Gastroesophageal sphincter (tissue), 4 donors: ENCODE measurements around the gene C1RL. TPM values are rescaled to one million over a fixed set of nuclear protein-coding genes. Genes with fewer than 3 reads are reported as not detected.

Experiments used
- ATAC-seq: fragments of 150-250 bp; one replicate; pipeline ENCODE4 v1.9.1; 2016; ENCODE audit warnings: mild to moderate bottlenecking, moderate library complexity
- H3K27ac ChIP-seq, 4 donors: fragments of 200-600 bp; sonication (generic) in 3 of 4; 1 replicate in 3 of 4; 2 replicates in 1 of 4; pipeline ENCODE4 v1.5.1; 2016 to 2019
- H3K27me3 ChIP-seq: fragments of 200-600 bp; sonication (generic); one replicate; pipeline ENCODE4 v1.5.1; 2019
- H3K36me3 ChIP-seq, 2 donors: fragments of 200-600 bp; sonication (generic); one replicate each; pipeline ENCODE4 v1.5.1; 2019; ENCODE audit warnings: control low read depth in 1 of 2
- H3K4me1 ChIP-seq, 3 donors: fragments of 200-600 bp; sonication (generic); 1 replicate in 2 of 3; 2 replicates in 1 of 3; pipeline ENCODE4 v1.5.1; 2016 to 2019; ENCODE audit warnings: control low read depth in 2 of 3
- H3K4me3 ChIP-seq, 2 donors: fragments of 200-600 bp; sonication (generic); one replicate each; pipeline ENCODE4 v1.5.1; 2019; ENCODE audit warnings: mild to moderate bottlenecking in 1 of 2, moderate library complexity in 1 of 2
- H3K9me3 ChIP-seq, 3 donors: fragments of 200-600 bp; sonication (generic); one replicate each; pipeline ENCODE4 v1.5.1; 2017 to 2019; ENCODE audit warnings: control low read depth in 2 of 3
- CTCF ChIP-seq, 4 experiments: fragments of 200-600 bp in 2 of 4; fragments of 450-650 bp in 2 of 4; sonication (generic) in 1 of 4; IDR thresholded peaks; one replicate each; pipeline ENCODE4 v1.5.1; 2017 to 2019; ENCODE audit warnings: antibody characterized with exemption in 4 of 4, mild to moderate bottlenecking in 2 of 4, moderate library complexity in 2 of 4
- EP300 ChIP-seq: sonication (generic); formaldehyde crosslinking; IDR thresholded peaks from one replicate; pipeline ENCODE4 v1.6.1; 2017; ENCODE audit warnings: antibody characterized with exemption, mild to moderate bottlenecking
- POLR2A ChIP-seq, 2 donors: fragments of 450-650 bp; IDR thresholded peaks; one replicate each; pipeline ENCODE4 v1.6.1; 2017; ENCODE audit warnings: antibody characterized with exemption in 2 of 2, mild to moderate bottlenecking in 2 of 2, moderate library complexity in 1 of 2
- POLR2AphosphoS5 ChIP-seq: sonication (generic); formaldehyde crosslinking; IDR thresholded peaks from one replicate; pipeline ENCODE4 v1.6.1; 2017; ENCODE audit warnings: antibody characterized with exemption
- WGBS, 2 donors: methylation state at CpG; one replicate each; pipeline ENCODE4 v1.1.5; 2018; ENCODE audit warnings: low coverage in 1 of 2; 5-methylcytosine and 5-hydroxymethylcytosine counted together
- total RNA-seq, 4 donors: library from RNA; depleted of rRNA; stranded (reverse); fragments of >200 nt; gene quantifications; one replicate each; pipeline ENCODE4 v1.1.0, GENCODE V29; 2016

C1RL gene
- total RNA-seq, 4 donors from 2014 or later = 85.9 to 181 (median 103) TPM

DNA sequence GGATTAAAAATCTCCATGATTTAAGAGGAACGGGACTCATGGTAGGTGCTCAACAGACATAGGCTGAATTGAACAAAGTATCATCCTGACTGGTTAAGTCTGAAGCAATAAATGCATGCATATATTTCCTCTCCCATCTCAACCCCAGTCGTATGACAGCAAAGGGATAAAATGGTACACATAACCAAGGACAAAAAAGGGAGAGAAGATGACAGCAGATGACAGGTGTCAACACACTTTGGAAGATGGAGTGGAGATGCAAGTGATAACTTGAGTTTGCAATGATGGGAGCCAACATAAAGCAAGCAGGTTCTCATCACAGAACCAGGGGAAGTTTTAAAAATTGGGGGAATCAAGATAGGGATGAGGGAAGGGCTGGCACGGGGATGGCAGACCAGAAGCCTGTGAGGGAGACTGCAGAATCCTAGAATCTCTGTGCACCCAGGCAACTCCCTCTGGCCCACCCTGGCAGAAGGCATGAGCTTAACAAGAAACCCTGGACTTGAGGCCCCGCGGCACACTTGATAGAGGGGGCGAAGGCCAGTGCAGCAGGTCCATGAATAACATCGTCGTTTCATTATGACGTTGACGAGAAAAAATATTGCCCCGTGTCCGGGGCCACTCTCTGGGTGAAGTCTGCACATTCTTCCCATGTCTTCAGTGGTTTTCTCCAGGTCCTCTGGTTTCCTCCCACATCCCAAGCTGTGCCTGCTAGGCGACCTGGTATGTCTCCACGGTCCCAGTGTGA is 5.0 kb downstream of the C1RL start:
- WGBS, 2 donors = 96% methylated on average over 9 to 14 of the region's 14 CpGs
- H3K4me3 ChIP-seq = no peak overlapping the region
- H3K27ac ChIP-seq = no peak overlapping the region
- no peaks in the 10 kb centered on the region for H3K27me3 ChIP-seq
- no peaks in the 10 kb centered on the region for H3K9me3 ChIP-seq
- H3K4me1 ChIP-seq = peaks cover 0 to 44% (median 0%) of the 10 kb centered on the region in 3 donors
- no peak for TF ChIP-seq POLR2AphosphoS5
- no peak for TF ChIP-seq POLR2A (IDR thresholded peaks at IDR 0.05)
- no peak for TF ChIP-seq CTCF (IDR thresholded peaks at IDR 0.05)
- no peak for TF ChIP-seq EP300
- peaks cover 0 to 57% of the 10 kb centered on the region in 2 donors for H3K36me3 ChIP-seq
- ATAC-seq = no peak

DNA sequence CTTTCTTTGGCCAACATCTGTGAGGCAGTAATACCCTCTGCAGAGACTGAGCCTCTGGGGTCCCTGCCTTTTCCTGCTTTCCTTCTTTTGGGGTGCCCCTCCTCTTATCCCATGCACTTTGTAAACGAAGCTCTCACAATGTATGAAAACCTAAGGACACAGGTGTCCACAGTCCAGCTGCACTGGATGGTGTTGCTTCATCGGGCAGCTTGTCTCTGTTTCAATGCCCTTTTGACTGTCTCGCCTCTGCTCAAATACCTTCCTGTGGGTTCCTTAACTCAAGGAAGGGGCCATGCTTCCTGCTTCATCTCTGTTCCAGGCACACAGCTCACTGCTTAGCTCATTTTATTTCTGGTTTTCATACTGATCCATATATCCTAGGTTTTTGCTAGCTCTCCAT is 6.4 kb downstream of the C1RL start:
- no peaks in the 10 kb centered on the region for H3K9me3 ChIP-seq
- H3K27ac ChIP-seq = no peak overlapping the region
- no peaks in the 10 kb centered on the region for H3K27me3 ChIP-seq
- TF ChIP-seq POLR2A (IDR thresholded peaks at IDR 0.05) (no peak), CTCF (IDR thresholded peaks at IDR 0.05) (no peak), EP300 (no peak), POLR2AphosphoS5 (no peak)
- 90% methylated on average over 2 to 3 of the region's 3 CpGs for WGBS, 2 donors
- ATAC-seq = no peak
- peaks cover 0 to 39% (median 0%) of the 10 kb centered on the region in 3 donors for H3K4me1 ChIP-seq
- H3K36me3 ChIP-seq = peaks cover 0 to 70% of the 10 kb centered on the region in 2 donors
- H3K4me3 ChIP-seq = no peak overlapping the region

- TF ChIP-seq EP300 = no peak
- TF ChIP-seq POLR2AphosphoS5 = no peak
- no peak for TF ChIP-seq POLR2A (IDR thresholded peaks at IDR 0.05)
- TF ChIP-seq CTCF (IDR thresholded peaks at IDR 0.05) = no peak
- Histone ChIP-seq H3K4me3 (no peak overlapping the region), H3K27me3 (no peaks in the 10 kb centered on the region), H3K36me3 (peaks cover 0 to 77% of the 10 kb centered on the region in 2 donors), H3K9me3 (no peaks in the 10 kb centered on the region), H3K4me1 (peaks cover 0 to 31% (median 0%) of the 10 kb centered on the region in 3 donors), H3K27ac (peak overlapping the region in 2 of 4 donors; percentile 23 to 59)
- peak; percentile 29 for ATAC-seq
- WGBS, 2 donors = 90% methylated on average over 2 of the region's 10 CpGs; no CpG with 5 or more reads in 1 of the 2 donors
Measured at GRCh38 chr12:7101694-7102131, 7.3 kb downstream of the C1RL start.

- Histone ChIP-seq H3K36me3 (peaks cover 0 to 81% of the 10 kb centered on the region in 2 donors), H3K4me1 (peaks cover 0 to 25% (median 0%) of the 10 kb centered on the region in 3 donors), H3K27me3 (no peaks in the 10 kb centered on the region), H3K4me3 (no peak overlapping the region), H3K27ac (peak overlapping the region in 2 of 4 donors; percentile 48 to 59), H3K9me3 (no peaks in the 10 kb centered on the region)
- ATAC-seq = peak; percentile 42
- TF ChIP-seq POLR2A (IDR thresholded peaks at IDR 0.05) = no peak
- no peak for TF ChIP-seq EP300
- no peak for TF ChIP-seq CTCF (IDR thresholded peaks at IDR 0.05)
- TF ChIP-seq POLR2AphosphoS5 = no peak
- WGBS, 2 donors = 20 to 70% methylated on average over 1 to 4 of the region's 4 CpGs
Measured at GRCh38 chr12:7101047-7101693, 7.8 kb downstream of the C1RL start.
